GM12892 (cell line): Measurements from ENCODE around the gene DENND1A.

Experiments
- POLR2A ChIP-seq: IDR thresholded peaks from 2 replicates; pipeline ENCODE4 v1.6.1; 2011; ENCODE audit warnings: low read depth, low read length, control low read depth
- TAF1 ChIP-seq: IDR thresholded peaks from 2 replicates; pipeline ENCODE4 v1.6.1; 2011; ENCODE audit warnings: low read depth, mild to moderate bottlenecking, control low read depth, low read length, borderline replicate concordance

DNA sequence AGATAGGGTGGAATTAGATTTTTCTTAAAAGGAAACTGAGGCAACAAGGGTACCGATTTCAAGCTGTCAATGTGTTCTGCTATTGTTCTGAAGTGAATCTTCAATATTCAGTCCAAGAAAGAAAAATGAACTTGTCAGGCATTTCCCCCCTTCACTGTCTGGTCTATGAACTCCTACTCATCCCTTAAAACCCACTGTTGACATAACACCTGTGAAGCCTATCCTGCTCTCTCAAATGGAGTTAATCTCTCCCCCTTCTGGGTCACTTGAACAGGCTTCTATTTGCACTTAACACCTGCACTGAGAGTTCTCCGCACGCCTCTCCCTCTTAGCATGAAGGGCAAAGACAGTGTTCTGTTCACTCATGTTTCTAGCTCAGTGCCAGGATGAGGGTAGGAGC, 429.6 kb downstream of the DENND1A start:
- TF ChIP-seq TAF1 (no peak), POLR2A (no peak)
